Stomach (tissue), 9 donors: ENCODE data around the gene MKKS. TPM values are rescaled to one million over a fixed set of nuclear protein-coding genes. Genes with fewer than 3 reads are reported as not detected.
A peak's percentile ranks its signal among the peaks of the same experiment; 100 is the strongest.

Experiments
- DNase-seq, 2 donors: peaks; one replicate each; pipeline versions ENCODE4 v3.0.0 to v3.0.0-alpha.2; 2013 to 2019
- H3K27ac ChIP-seq, 5 donors: fragments of 200-600 bp in 4 of 5; sonication (generic) in 4 of 5; one replicate each; pipeline ENCODE4 v1.5.1; 2013 to 2019; ENCODE audit warnings: mild to moderate bottlenecking in 1 of 5, moderate library complexity in 1 of 5
- H3K27me3 ChIP-seq, 3 donors: fragments of 200-600 bp; sonication (generic); one replicate each; pipeline ENCODE4 v1.5.1; 2017 to 2019; ENCODE audit warnings: mixed run types in 1 of 3
- H3K36me3 ChIP-seq, 4 donors: fragments of 200-600 bp; sonication (generic); 1 replicate in 3 of 4; 2 replicates in 1 of 4; pipeline ENCODE4 v1.5.1; 2016 to 2019
- H3K4me1 ChIP-seq, 4 donors: fragments of 200-600 bp; sonication (generic); one replicate each; pipeline ENCODE4 v1.5.1; 2016 to 2019
- H3K4me3 ChIP-seq, 4 donors: fragments of 200-600 bp; sonication (generic) in 3 of 4; one replicate each; pipeline ENCODE4 v1.5.1; 2016 to 2019; ENCODE audit warnings: mild to moderate bottlenecking in 1 of 4
- H3K9me3 ChIP-seq, 4 donors: fragments of 200-600 bp; sonication (generic); one replicate each; pipeline ENCODE4 v1.5.1; 2016 to 2019
- CTCF ChIP-seq, 7 experiments: fragments of 450-650 bp in 4 of 7; fragments of 200-600 bp in 3 of 7; sonication (generic) in 3 of 7; IDR thresholded peaks; one replicate each; pipeline ENCODE4 v1.5.1; 2016 to 2019; ENCODE audit warnings: antibody characterized with exemption in 7 of 7, control low read depth in 2 of 7, mild to moderate bottlenecking in 1 of 7
- EP300 ChIP-seq: sonication (generic); formaldehyde crosslinking; IDR thresholded peaks from one replicate; pipeline ENCODE4 v1.6.1; 2017; ENCODE audit warnings: antibody characterized with exemption
- POLR2A ChIP-seq, 4 donors: fragments of 450-650 bp; IDR thresholded peaks; one replicate each; pipeline ENCODE4 v1.6.1; 2016; ENCODE audit warnings: antibody characterized with exemption in 4 of 4, control low read depth in 2 of 4, mild to moderate bottlenecking in 1 of 4, moderate library complexity in 1 of 4
- POLR2AphosphoS5 ChIP-seq, 3 donors: sonication (generic); formaldehyde crosslinking; IDR thresholded peaks; one replicate each; pipeline ENCODE4 v1.6.1; 2016; ENCODE audit warnings: antibody characterized with exemption in 3 of 3
- WGBS, 5 donors: extraction: QIAGEN DNeasy Blood & Tissue Kit in 3 of 5; methylation state at CpG; one replicate each; pipeline versions ENCODE4 v1.1.5 to v1.1.7; 2013 to 2018; 5-methylcytosine and 5-hydroxymethylcytosine counted together
- intact Hi-C: fragments of 100-400 bp; cut with DNase I; formaldehyde crosslinking; loops from one replicate; pipeline ENCODE4 v1.15.1; 2023; ENCODE audit warnings: low total_unique reads
- polyA plus RNA-seq, 3 donors: library from polyadenylated mRNA; stranded (reverse); fragments of 200-250 nt; gene quantifications; one replicate each; pipeline ENCODE4 v1.2.3, GENCODE V29; 2013
- total RNA-seq, 5 donors: library from RNA; depleted of rRNA; stranded (reverse); fragments of >200 nt; gene quantifications; one replicate each; pipeline versions ENCODE4 v1.1.0 to v1.2.3, GENCODE V29; 2014 to 2016
- donor health status: healthy with polysubstance abuse.
- donor health status: Bipolar disorder and iron deficiency.
- donor health status: healthy.

The MKKS gene
- total and polyA plus RNA-seq, 8 donors = 6.1 to 18.6 (median 12.3) TPM

GRCh38 chr20:10362674-10363073 is 71.3 kb downstream of the MKKS start:
- no peak for DNase-seq
- Histone ChIP-seq H3K4me3 (no peak overlapping the region), H3K27ac (no peak overlapping the region), H3K4me1 (no peaks in the 10 kb centered on the region), H3K36me3 (no peaks in the 10 kb centered on the region), H3K27me3 (no peaks in the 10 kb centered on the region), H3K9me3 (no peaks in the 10 kb centered on the region)
- intact Hi-C loops = no loop called here
- TF ChIP-seq CTCF (IDR thresholded peaks at IDR 0.05) (no peak), POLR2A (IDR thresholded peaks at IDR 0.05) (no peak), EP300 (no peak), POLR2AphosphoS5 (IDR thresholded peaks at IDR 0.05) (no peak)
- WGBS, 5 donors = 70 to 98% (median 89%) methylated on average over 1 of the region's 1 CpG

GRCh38 chr20:10360878-10361277 is 73.1 kb downstream of the MKKS start:
- 79 to 97% (median 88%) methylated on average over 1 of the region's 1 CpG for WGBS, 5 donors
- intact Hi-C loops = no loop called here
- no peaks in the 10 kb centered on the region for H3K9me3 ChIP-seq
- TF ChIP-seq POLR2A (IDR thresholded peaks at IDR 0.05) (no peak), EP300 (no peak), POLR2AphosphoS5 (IDR thresholded peaks at IDR 0.05) (no peak), CTCF (IDR thresholded peaks at IDR 0.05) (no peak)
- no peaks in the 10 kb centered on the region for H3K4me1 ChIP-seq
- H3K27me3 ChIP-seq = no peaks in the 10 kb centered on the region
- no peaks in the 10 kb centered on the region for H3K36me3 ChIP-seq
- no peak for DNase-seq
- no peak overlapping the region for H3K4me3 ChIP-seq
- H3K27ac ChIP-seq = no peak overlapping the region

- TF ChIP-seq EP300 = no peak
- TF ChIP-seq POLR2A (IDR thresholded peaks at IDR 0.05) = no peak
- TF ChIP-seq CTCF (IDR thresholded peaks at IDR 0.05) = no peak
- TF ChIP-seq POLR2AphosphoS5 (IDR thresholded peaks at IDR 0.05) = no peak
- WGBS, 5 donors = 10 to 33% (median 19%) methylated on average over 2 of the region's 2 CpGs
- H3K4me1 ChIP-seq = no peaks in the 10 kb centered on the region
- DNase-seq = no peak
- no peak overlapping the region for H3K4me3 ChIP-seq
- H3K27me3 ChIP-seq = no peaks in the 10 kb centered on the region
- intact Hi-C loops = no loop called here
- H3K36me3 ChIP-seq = no peaks in the 10 kb centered on the region
- no peak overlapping the region for H3K27ac ChIP-seq
- no peaks in the 10 kb centered on the region for H3K9me3 ChIP-seq
These were observed 74.4 kb downstream of the MKKS start for GRCh38 chr20:10359621-10360040.

GRCh38 chr20:10357974-10358373 is 76.0 kb downstream of the MKKS start:
- peaks cover 0 to 6% (median 4%) of the 10 kb centered on the region in 4 donors for H3K4me1 ChIP-seq
- H3K36me3 ChIP-seq = no peaks in the 10 kb centered on the region
- no peak overlapping the region for H3K4me3 ChIP-seq
- intact Hi-C loops = no loop called here
- no peaks in the 10 kb centered on the region for H3K27me3 ChIP-seq
- no peak for DNase-seq
- no peaks in the 10 kb centered on the region for H3K9me3 ChIP-seq
- no peak overlapping the region for H3K27ac ChIP-seq
- TF ChIP-seq POLR2A (IDR thresholded peaks at IDR 0.05) (no peak), EP300 (no peak), CTCF (IDR thresholded peaks at IDR 0.05) (peak in 1 of 7 experiments; percentile 11)
